Kidney epithelial cell (primary cell): ENCODE data around the gene CARD11. TPM values are rescaled to one million over a fixed set of nuclear protein-coding genes. Genes with fewer than 3 reads are reported as not detected.

ENCODE experiments used
- DNase-seq: peaks from one replicate; pipeline ENCODE4 v3.0.0-alpha.2; 2010; ENCODE audit warnings: low read depth
- H3K27me3 ChIP-seq: 2 replicates; pipeline ENCODE4 v1.6.0; 2011; ENCODE audit warnings: low read length; ENCODE audit not compliant: control insufficient read depth, insufficient read depth
- H3K36me3 ChIP-seq: 2 replicates; pipeline ENCODE4 v1.5.1; 2011; ENCODE audit warnings: low read length; ENCODE audit not compliant: control insufficient read depth, insufficient read depth
- H3K4me3 ChIP-seq: 2 replicates; pipeline ENCODE4 v1.5.1; 2011; ENCODE audit warnings: low read depth, mild to moderate bottlenecking, control low read depth, low read length
- CTCF ChIP-seq: IDR thresholded peaks from 2 replicates; pipeline ENCODE4 v1.5.1; 2011; ENCODE audit warnings: mild to moderate bottlenecking, moderate library complexity, low read length, control low read depth, inconsistent platforms; ENCODE audit not compliant: insufficient read depth, poor library complexity, severe bottlenecking
- total RNA-seq: library from RNA; depleted of rRNA; stranded (reverse); fragments of >200 nt; gene quantifications from 2 replicates; pipeline ENCODE4 v1.2.3, GENCODE V29; 2015

Gene CARD11
- total RNA-seq, 1 donor from 2014 or later = 31.0 TPM

- H3K4me3 ChIP-seq = no peak overlapping the region
- TF ChIP-seq CTCF = no peak
Measured at GRCh38 chr7:2972835-2973161, 70.9 kb downstream of the CARD11 start.

DNA sequence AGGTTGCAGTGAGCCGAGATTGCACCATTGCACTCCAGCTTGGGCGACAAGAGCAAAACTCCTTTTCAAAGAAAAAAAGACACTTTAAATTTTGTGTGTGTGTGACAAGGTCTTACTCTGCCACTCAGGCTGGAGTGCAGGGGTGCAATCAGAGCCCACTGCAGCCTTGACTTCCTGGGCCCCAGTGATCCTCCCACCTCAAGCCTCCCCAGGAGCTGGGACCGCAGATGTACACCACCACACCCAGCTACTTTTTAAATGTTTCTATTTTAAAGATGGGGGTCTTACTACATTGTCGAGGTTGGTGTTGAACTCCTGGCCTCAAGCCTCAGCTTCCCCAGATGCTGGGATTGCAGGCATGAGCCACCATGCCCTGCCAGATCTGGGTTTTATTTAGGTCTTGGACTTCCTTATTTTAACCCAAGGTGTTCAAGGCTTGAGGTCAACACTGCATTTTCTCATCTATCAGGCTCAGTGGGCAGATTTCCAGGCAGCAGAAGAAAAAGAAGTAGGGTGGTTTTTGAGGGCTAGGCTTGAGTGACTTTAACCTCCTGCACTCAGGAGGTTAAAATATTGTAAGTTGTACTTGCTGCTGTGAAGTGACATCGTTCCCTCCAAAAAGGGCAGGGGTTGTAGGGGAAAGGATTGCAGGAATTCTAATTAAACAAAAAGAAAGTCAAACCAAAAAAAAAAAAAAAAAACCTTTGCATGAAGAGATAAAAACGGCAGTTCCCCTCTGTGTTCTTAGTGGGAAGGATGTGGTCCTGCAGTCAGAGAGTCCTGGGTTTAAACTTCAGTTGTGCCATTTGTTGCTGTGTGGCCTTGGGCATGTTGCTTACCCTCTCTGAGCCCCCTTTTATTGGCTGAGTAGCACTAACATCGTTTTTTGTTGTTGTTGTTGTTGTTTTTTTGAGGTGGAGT is 71.5 kb downstream of the CARD11 start:
- DNase-seq = no peak
- H3K36me3 ChIP-seq = no peaks in the 10 kb centered on the region
- TF ChIP-seq CTCF = no peak
- no peak overlapping the region for H3K4me3 ChIP-seq
- no peaks in the 10 kb centered on the region for H3K27me3 ChIP-seq

More at GRCh38 chr7:2972835-2973161, 70.9 kb downstream of the CARD11 start:
- Histone ChIP-seq H3K36me3 (no peaks in the 10 kb centered on the region), H3K27me3 (no peaks in the 10 kb centered on the region)
- no peak for DNase-seq

- Histone ChIP-seq H3K36me3 (no peaks in the 10 kb centered on the region), H3K27me3 (no peaks in the 10 kb centered on the region), H3K4me3 (no peak overlapping the region)
- DNase-seq = no peak
- no peak for TF ChIP-seq CTCF
Measured at GRCh38 chr7:2970861-2971260, 72.8 kb downstream of the CARD11 start.

DNA sequence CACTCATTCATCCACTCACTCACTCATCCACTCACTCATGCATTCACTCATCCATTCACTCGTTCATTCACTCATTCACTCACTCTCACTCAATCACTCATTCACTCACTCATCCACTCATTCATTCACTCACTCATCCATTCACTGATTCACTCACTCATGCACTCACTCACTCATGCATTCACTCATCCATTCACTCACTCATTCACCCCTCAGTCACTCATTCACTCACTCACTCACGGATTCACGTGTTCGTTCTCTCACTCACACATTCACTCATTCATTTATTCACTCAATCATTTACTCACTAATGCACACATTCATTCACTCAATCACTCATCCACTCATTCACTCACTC is 73.4 kb downstream of the CARD11 start:
- TF ChIP-seq CTCF = no peak
- Histone ChIP-seq H3K27me3 (no peaks in the 10 kb centered on the region), H3K4me3 (no peak overlapping the region), H3K36me3 (no peaks in the 10 kb centered on the region)
- no peak for DNase-seq

GRCh38 chr7:2969398-2970306 is 74.0 kb downstream of the CARD11 start:
- DNase-seq = no peak
- Histone ChIP-seq H3K36me3 (no peaks in the 10 kb centered on the region), H3K27me3 (no peaks in the 10 kb centered on the region), H3K4me3 (no peak overlapping the region)
- no peak for TF ChIP-seq CTCF
